Neural progenitor cell (in vitro differentiated cells): ENCODE results near the gene ZC3H18. TPM values are rescaled to one million over a fixed set of nuclear protein-coding genes. Genes with fewer than 3 reads are reported as not detected.

Experiments
- DNase-seq: peaks from one replicate; pipeline ENCODE4 v3.0.0-alpha.2; 2016; ENCODE audit warnings: low spot score
- H2AFZ ChIP-seq: fragments of 200-600 bp; sonication (generic); replicated peaks from 2 replicates; pipeline ENCODE4 v1.6.1; 2016; ENCODE audit warnings: antibody characterized with exemption
- H3F3A ChIP-seq: fragments of 200-600 bp; sonication (generic); 2 replicates; pipeline ENCODE4 v1.6.1; 2016; ENCODE audit warnings: antibody characterized with exemption, low read depth
- H3K27ac ChIP-seq: fragments of 200-600 bp; sonication (generic); 2 replicates; pipeline ENCODE4 v1.5.1; 2016; ENCODE audit warnings: mild to moderate bottlenecking
- H3K27me3 ChIP-seq: fragments of 200-600 bp; sonication (generic); 2 replicates; pipeline ENCODE4 v1.6.1; 2016; ENCODE audit warnings: mild to moderate bottlenecking, moderate library complexity
- H3K36me3 ChIP-seq: fragments of 200-600 bp; sonication (generic); 2 replicates; pipeline ENCODE4 v1.5.1; 2016
- H3K4me1 ChIP-seq: fragments of 200-600 bp; sonication (generic); 2 replicates; pipeline ENCODE4 v1.6.1; 2016; ENCODE audit warnings: mixed run types
- H3K4me2 ChIP-seq: fragments of 200-600 bp; sonication (generic); 2 replicates; pipeline ENCODE4 v1.6.1; 2016
- H3K4me3 ChIP-seq: fragments of 200-600 bp; sonication (generic); 2 replicates; pipeline ENCODE4 v1.5.1; 2016
- H3K79me2 ChIP-seq: fragments of 200-600 bp; sonication (generic); 2 replicates; pipeline ENCODE4 v1.6.1; 2016; ENCODE audit warnings: low read depth
- H3K9ac ChIP-seq: fragments of 200-600 bp; sonication (generic); 2 replicates; pipeline ENCODE4 v1.6.1; 2016
- H3K9me3 ChIP-seq: fragments of 200-600 bp; sonication (generic); 2 replicates; pipeline ENCODE4 v1.5.1; 2016; ENCODE audit warnings: low read depth
- H4K20me1 ChIP-seq: fragments of 200-600 bp; sonication (generic); 2 replicates; pipeline ENCODE4 v1.6.1; 2016; ENCODE audit warnings: low read depth
- H3K27ac Mint-ChIP-seq: 3 replicates; pipeline ENCODE4 v1.8.0; 2021; ENCODE audit warnings: mixed read lengths
- H3K27me3 Mint-ChIP-seq: 2 replicates; pipeline ENCODE4 v1.8.0; 2022; ENCODE audit warnings: low read depth, mild to moderate bottlenecking, inconsistent platforms, moderate library complexity, mixed read lengths; ENCODE audit not compliant: insufficient read depth
- H3K36me3 Mint-ChIP-seq: 3 replicates; pipeline ENCODE4 v1.8.0; 2021; ENCODE audit warnings: mixed read lengths
- H3K4me1 Mint-ChIP-seq: 3 replicates; pipeline ENCODE4 v1.8.0; 2021; ENCODE audit warnings: mixed read lengths
- H3K4me3 Mint-ChIP-seq: 3 replicates; pipeline ENCODE4 v1.8.0; 2021; ENCODE audit warnings: mild to moderate bottlenecking, moderate library complexity, mixed read lengths
- H3K9me3 Mint-ChIP-seq: 3 replicates; pipeline ENCODE4 v1.8.0; 2020; ENCODE audit warnings: mixed read lengths
- CTCF ChIP-seq: fragments of 200-600 bp; sonication (generic); IDR thresholded peaks from 2 replicates; pipeline ENCODE4 v1.5.1; 2017; ENCODE audit warnings: antibody characterized with exemption, mild to moderate bottlenecking
- EZH2 ChIP-seq: fragments of 200-600 bp; sonication (generic); IDR thresholded peaks from 2 replicates; pipeline ENCODE4 v1.6.1; 2017; ENCODE audit warnings: antibody characterized with exemption, mild to moderate bottlenecking, moderate library complexity
- EZH2phosphoT487 ChIP-seq: fragments of 200-600 bp; sonication (generic); IDR thresholded peaks from 2 replicates; pipeline ENCODE4 v1.6.1; 2017; ENCODE audit warnings: antibody characterized with exemption
- total RNA-seq: library from RNA; depleted of rRNA; stranded (reverse); fragments of >200 nt; gene quantifications from 2 replicates; pipeline ENCODE4 v1.2.3, GENCODE V29; 2015; ENCODE audit warnings: low replicate concordance

The ZC3H18 gene
- total RNA-seq, 1 donor from 2014 or later, result 24.2 TPM

DNA sequence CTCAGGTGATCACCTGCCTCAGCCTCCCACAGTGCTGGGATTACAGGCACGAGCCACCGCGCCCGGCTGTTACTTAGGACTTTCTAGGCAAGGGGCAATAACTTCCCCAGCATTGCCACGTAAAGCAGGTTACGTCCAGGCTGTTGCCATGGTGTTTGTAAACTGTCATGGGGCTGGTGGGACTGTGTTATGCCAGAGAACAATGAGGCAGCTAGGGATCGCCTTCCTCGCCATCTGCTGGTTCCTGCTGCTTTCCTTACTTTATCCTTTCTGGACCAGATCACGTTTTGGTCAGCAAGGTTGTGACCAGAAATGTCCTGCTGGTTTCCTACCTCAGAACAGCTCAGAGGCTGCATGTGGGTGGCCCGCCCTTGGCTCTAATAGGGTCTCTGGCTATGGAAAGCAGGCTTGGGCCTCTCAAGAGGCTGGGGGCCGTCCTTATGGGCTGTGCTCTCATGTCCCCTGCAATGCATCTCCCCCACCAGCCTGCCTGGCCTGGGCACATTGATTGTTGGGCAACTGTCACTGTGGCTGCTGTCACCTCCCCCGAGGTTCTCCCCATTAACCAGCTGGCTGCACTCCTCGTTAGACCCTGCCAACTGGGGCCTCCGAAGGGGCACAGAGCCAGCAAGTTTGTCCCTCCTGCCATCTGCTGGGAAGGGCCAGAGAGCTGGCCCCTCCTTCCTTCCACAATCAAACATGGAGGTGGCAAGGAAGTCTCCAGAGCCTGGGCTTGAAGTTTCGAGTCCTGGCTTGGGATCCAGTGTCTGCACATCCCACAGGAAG, 28.2 kb upstream of the ZC3H18 start:
- peaks cover 11% of the 10 kb centered on the region for H3K4me1 Mint-ChIP-seq
- Histone ChIP-seq H3K9ac (no peak overlapping the region), H2AFZ (no peak overlapping the region), H3K79me2 (no peaks in the 10 kb centered on the region), H3K9me3 (no peaks in the 10 kb centered on the region), H3K4me2 (no peak overlapping the region), H3K27ac (no peak overlapping the region), H3K36me3 (no peaks in the 10 kb centered on the region), H4K20me1 (no peaks in the 10 kb centered on the region), H3K4me3 (no peak overlapping the region), H3K4me1 (peaks cover 4% of the 10 kb centered on the region), H3K27me3 (peaks cover 24% of the 10 kb centered on the region), H3F3A (no peaks in the 10 kb centered on the region)
- H3K9me3 Mint-ChIP-seq, result peaks cover 22% of the 10 kb centered on the region
- peak overlapping the region; percentile 67 for H3K4me3 Mint-ChIP-seq
- DNase-seq, result no peak
- H3K27ac Mint-ChIP-seq, result no peak overlapping the region
- TF ChIP-seq EZH2, result no peak
- no peak for TF ChIP-seq CTCF
- no peak for TF ChIP-seq EZH2phosphoT487
- H3K36me3 Mint-ChIP-seq, result no peaks in the 10 kb centered on the region
- H3K27me3 Mint-ChIP-seq, result peaks cover 43% of the 10 kb centered on the region

DNA sequence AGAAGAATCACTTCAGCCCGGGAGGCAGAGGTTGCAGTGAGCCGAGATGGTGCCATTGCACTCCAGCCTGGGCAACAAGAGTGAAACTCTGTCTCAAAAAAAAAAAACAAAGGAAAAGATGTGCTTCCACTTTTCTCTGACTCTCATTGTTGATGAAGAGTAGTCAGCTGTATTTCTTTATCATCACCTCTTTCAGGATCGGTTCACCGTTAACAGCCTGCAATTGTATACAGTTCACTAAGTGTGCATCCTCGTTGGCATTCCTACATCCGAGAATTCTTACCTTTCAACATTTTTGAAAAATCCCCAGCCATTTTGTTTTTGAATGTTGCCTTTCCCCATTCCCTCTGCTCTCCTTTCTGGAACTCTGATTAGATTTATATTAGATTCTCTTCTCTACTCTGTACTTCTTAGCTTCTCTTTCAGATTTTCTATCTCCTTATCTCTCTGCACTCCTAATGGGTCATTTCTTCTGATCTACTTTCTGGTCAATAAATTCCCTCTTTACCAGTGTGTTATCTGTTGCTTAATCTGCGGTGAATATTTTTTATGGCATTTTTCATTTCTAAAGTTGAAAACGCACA, 26.9 kb upstream of the ZC3H18 start:
- Mint-ChIP-seq H3K4me3 (no peak overlapping the region), H3K4me1 (peaks cover 7% of the 10 kb centered on the region), H3K36me3 (no peaks in the 10 kb centered on the region), H3K9me3 (peaks cover 22% of the 10 kb centered on the region), H3K27ac (no peak overlapping the region), H3K27me3 (peaks cover 42% of the 10 kb centered on the region)
- Histone ChIP-seq H3K4me1 (peaks cover 2% of the 10 kb centered on the region), H3K27me3 (peaks cover 28% of the 10 kb centered on the region), H3K9me3 (no peaks in the 10 kb centered on the region), H3K4me2 (no peak overlapping the region), H3K9ac (no peak overlapping the region), H3K36me3 (no peaks in the 10 kb centered on the region), H2AFZ (no peak overlapping the region), H3F3A (no peaks in the 10 kb centered on the region), H3K27ac (no peak overlapping the region), H3K79me2 (no peaks in the 10 kb centered on the region), H3K4me3 (no peak overlapping the region), H4K20me1 (no peaks in the 10 kb centered on the region)
- no peak for TF ChIP-seq EZH2phosphoT487
- TF ChIP-seq CTCF, result no peak
- no peak for TF ChIP-seq EZH2
- no peak for DNase-seq

DNA sequence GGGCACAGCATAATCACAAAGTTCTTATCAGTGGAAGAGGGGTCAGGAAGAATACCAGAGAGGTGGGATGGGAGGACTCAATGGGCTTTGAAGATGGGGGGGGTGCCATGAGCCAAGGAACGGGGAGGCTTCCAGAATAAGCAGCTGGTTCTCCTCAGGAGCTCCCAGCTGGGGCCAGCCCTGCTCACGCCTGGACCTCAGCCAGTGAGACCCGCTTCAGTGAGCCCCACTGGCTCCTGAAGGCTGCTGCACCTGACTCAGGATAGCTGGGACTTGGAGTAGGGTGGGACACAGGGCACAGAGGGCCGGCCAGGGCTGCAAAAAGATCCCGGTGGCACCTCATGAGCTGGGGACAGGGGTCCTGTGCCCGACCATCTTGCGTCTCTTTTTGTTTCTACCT, 24.4 kb upstream of the ZC3H18 start:
- H3K9me3 Mint-ChIP-seq, result peaks cover 22% of the 10 kb centered on the region
- Histone ChIP-seq H4K20me1 (no peaks in the 10 kb centered on the region), H3K79me2 (no peaks in the 10 kb centered on the region), H3K4me3 (no peak overlapping the region), H2AFZ (no peak overlapping the region), H3K9ac (no peak overlapping the region), H3F3A (no peaks in the 10 kb centered on the region), H3K9me3 (no peaks in the 10 kb centered on the region), H3K4me2 (no peak overlapping the region), H3K36me3 (no peaks in the 10 kb centered on the region), H3K27me3 (peaks cover 37% of the 10 kb centered on the region), H3K27ac (no peak overlapping the region), H3K4me1 (peaks cover 8% of the 10 kb centered on the region)
- no peak for DNase-seq
- no peak overlapping the region for H3K4me3 Mint-ChIP-seq
- H3K4me1 Mint-ChIP-seq, result peaks cover 12% of the 10 kb centered on the region
- no peaks in the 10 kb centered on the region for H3K36me3 Mint-ChIP-seq
- peaks cover 41% of the 10 kb centered on the region for H3K27me3 Mint-ChIP-seq
- H3K27ac Mint-ChIP-seq, result no peak overlapping the region
- TF ChIP-seq EZH2, result no peak
- no peak for TF ChIP-seq EZH2phosphoT487
- no peak for TF ChIP-seq CTCF
